ENCODE results near the gene MASTL.
A peak's percentile ranks its signal among the peaks of the same experiment; 100 is the strongest.
"Not testable (repeated sequence)": the region's sequence is repeated elsewhere in the genome, so short reads cannot be mapped to it uniquely, and the experiment has no call there.

MASTL gene

DNA sequence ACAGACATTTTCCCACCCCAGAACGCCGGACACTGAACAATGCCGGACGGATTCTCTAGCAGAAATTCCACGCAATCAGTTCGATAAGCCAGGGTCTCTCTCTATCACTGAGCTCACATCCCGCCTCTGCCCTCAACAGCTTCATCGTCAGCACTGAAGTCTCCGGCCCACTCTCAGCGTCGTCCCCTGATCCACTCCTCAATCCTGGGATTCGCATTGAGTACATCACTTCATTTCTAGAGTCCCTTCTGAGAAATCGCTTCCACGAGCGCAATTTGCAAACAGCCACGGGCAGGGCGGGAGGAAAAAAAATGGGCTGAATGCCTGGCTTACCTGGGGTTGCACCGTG is 1.3 kb upstream of the MASTL start:
- TF ChIP-seq, protein P1, sequence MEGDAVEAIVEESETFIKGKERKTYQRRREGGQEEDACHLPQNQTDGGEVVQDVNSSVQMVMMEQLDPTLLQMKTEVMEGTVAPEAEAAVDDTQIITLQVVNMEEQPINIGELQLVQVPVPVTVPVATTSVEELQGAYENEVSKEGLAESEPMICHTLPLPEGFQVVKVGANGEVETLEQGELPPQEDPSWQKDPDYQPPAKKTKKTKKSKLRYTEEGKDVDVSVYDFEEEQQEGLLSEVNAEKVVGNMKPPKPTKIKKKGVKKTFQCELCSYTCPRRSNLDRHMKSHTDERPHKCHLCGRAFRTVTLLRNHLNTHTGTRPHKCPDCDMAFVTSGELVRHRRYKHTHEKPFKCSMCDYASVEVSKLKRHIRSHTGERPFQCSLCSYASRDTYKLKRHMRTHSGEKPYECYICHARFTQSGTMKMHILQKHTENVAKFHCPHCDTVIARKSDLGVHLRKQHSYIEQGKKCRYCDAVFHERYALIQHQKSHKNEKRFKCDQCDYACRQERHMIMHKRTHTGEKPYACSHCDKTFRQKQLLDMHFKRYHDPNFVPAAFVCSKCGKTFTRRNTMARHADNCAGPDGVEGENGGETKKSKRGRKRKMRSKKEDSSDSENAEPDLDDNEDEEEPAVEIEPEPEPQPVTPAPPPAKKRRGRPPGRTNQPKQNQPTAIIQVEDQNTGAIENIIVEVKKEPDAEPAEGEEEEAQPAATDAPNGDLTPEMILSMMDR (IDR thresholded peaks at IDR 0.05; ENCODE audit: poor library complexity, severe bottlenecking) = no peak
- ATAC-seq (ENCODE audit: low read depth) (peak; percentile 20), DNase-seq (ENCODE audit: low spot score) (no peak)
- Histone ChIP-seq H3K9me3 (ENCODE audit: severe bottlenecking) (no peaks in the 10 kb centered on the region), H3K27me3 (ENCODE audit: insufficient read depth, poor library complexity, severe bottlenecking) (no peaks in the 10 kb centered on the region), H3K4me1 (ENCODE audit: insufficient read depth, poor library complexity, severe bottlenecking) (peaks cover 11% of the 10 kb centered on the region), H3K36me3 (ENCODE audit: low read depth) (peaks cover 32% of the 10 kb centered on the region), H3K4me3 (ENCODE audit: severe bottlenecking) (peak overlapping the region; percentile 78), H3K27ac (ENCODE audit: poor library complexity, severe bottlenecking) (peak overlapping the region; percentile 88)

DNA sequence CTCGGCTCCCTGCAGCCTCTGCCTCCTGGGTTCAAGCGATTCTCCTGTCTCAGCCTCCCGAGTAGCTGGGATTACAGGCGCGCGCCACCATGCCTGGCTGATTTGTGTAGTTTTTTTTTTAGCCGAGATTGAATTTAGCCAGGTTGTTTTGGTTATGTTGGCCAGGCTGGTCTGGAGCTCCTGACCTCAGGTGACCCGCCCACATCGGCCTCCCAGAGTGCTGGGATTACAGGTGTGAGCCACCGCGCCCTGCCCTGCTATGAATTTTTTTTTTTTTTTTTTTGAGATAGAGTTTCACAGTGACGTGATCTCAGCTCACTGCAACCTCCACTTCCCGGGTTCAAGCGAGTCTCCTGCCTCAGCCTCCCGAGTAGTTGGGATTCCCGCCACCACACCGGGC is 1.4 kb downstream of the MASTL start:
- DNase-seq (ENCODE audit: low spot score); ATAC-seq (ENCODE audit: low read depth); H3K27me3 ChIP-seq (ENCODE audit: insufficient read depth, poor library complexity, severe bottlenecking); H3K9me3 ChIP-seq (ENCODE audit: severe bottlenecking): not testable (repeated sequence)
- Histone ChIP-seq H3K36me3 (ENCODE audit: low read depth) (peaks cover 48% of the 10 kb centered on the region), H3K4me1 (ENCODE audit: insufficient read depth, poor library complexity, severe bottlenecking) (peaks cover 11% of the 10 kb centered on the region), H3K4me3 (ENCODE audit: severe bottlenecking) (peak overlapping the region; percentile 78), H3K27ac (ENCODE audit: poor library complexity, severe bottlenecking) (peak overlapping the region; percentile 88)

DNA sequence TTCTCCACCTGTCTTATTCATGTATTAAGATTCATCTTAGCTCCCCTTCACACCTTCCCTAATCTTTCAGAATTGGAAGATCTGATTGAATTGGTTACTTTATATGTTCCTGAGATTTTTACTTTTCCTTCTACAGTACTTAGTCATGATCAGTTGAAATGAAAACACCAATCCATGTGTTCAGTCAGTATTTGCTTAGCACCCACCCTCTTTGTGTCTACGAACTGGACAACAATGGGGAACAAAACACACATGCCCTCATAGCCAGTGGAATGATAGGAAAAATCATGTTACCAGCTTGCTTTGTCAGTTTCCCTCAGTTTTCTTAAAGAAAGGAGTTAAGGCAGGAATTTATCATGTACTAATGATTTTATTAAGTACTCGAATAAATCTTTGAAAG is 2.0 kb downstream of the MASTL start:
- H3K4me3 ChIP-seq (ENCODE audit: severe bottlenecking) = peak overlapping the region; percentile 78
- TF ChIP-seq, protein P1 (IDR thresholded peaks at IDR 0.05; ENCODE audit: poor library complexity, severe bottlenecking) = no peak
- H3K36me3 ChIP-seq (ENCODE audit: low read depth) = peaks cover 54% of the 10 kb centered on the region
- H3K27ac ChIP-seq (ENCODE audit: poor library complexity, severe bottlenecking) = no peak overlapping the region
- ATAC-seq (ENCODE audit: low read depth) (no peak), DNase-seq (ENCODE audit: low spot score) (no peak)
- peaks cover 11% of the 10 kb centered on the region for H3K4me1 ChIP-seq (ENCODE audit: insufficient read depth, poor library complexity, severe bottlenecking)
- no peaks in the 10 kb centered on the region for H3K9me3 ChIP-seq (ENCODE audit: severe bottlenecking)
- no peaks in the 10 kb centered on the region for H3K27me3 ChIP-seq (ENCODE audit: insufficient read depth, poor library complexity, severe bottlenecking)

DNA sequence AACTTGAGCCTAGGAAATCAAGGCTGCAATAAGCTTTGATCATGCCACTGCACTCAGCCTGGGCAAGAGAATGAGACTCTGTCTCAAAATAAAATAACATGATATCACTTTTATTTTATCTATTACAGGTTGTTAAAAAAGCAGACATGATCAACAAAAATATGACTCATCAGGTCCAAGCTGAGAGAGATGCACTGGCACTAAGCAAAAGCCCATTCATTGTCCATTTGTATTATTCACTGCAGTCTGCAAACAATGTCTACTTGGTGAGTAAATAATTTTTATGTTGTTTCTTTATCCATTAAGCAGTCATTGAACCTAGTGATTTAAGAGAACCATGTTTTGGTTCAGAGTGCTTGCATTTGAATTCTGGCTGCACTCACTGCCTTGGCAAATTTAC is 3.3 kb downstream of the MASTL start:
- H3K27me3 ChIP-seq (ENCODE audit: insufficient read depth, poor library complexity, severe bottlenecking) = no peaks in the 10 kb centered on the region
- DNase-seq (ENCODE audit: low spot score) (no peak), ATAC-seq (ENCODE audit: low read depth) (no peak)
- no peak overlapping the region for H3K4me3 ChIP-seq (ENCODE audit: severe bottlenecking)
- TF ChIP-seq, protein P1 (IDR thresholded peaks at IDR 0.05; ENCODE audit: poor library complexity, severe bottlenecking) = no peak
- no peaks in the 10 kb centered on the region for H3K9me3 ChIP-seq (ENCODE audit: severe bottlenecking)
- H3K27ac ChIP-seq (ENCODE audit: poor library complexity, severe bottlenecking) = no peak overlapping the region
- peaks cover 9% of the 10 kb centered on the region for H3K4me1 ChIP-seq (ENCODE audit: insufficient read depth, poor library complexity, severe bottlenecking)
- peaks cover 66% of the 10 kb centered on the region for H3K36me3 ChIP-seq (ENCODE audit: low read depth)

DNA sequence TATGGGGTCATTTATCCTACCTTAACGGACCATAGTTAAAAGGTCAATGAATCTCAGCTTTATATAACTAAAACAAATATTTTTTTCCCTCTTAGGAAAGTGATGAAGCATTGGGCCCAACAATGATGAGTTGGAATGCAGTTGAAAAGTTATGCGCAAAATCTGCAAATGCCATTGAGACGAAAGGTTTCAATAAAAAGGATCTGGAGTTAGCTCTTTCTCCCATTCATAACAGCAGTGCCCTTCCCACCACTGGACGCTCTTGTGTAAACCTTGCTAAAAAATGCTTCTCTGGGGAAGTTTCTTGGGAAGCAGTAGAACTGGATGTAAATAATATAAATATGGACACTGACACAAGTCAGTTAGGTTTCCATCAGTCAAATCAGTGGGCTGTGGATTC is 14.7 kb downstream of the MASTL start:
- H3K4me1 ChIP-seq (ENCODE audit: insufficient read depth, poor library complexity, severe bottlenecking) = no peaks in the 10 kb centered on the region
- TF ChIP-seq, protein P1 (IDR thresholded peaks at IDR 0.05; ENCODE audit: poor library complexity, severe bottlenecking) = no peak
- no peaks in the 10 kb centered on the region for H3K27me3 ChIP-seq (ENCODE audit: insufficient read depth, poor library complexity, severe bottlenecking)
- peaks cover 92% of the 10 kb centered on the region for H3K36me3 ChIP-seq (ENCODE audit: low read depth)
- H3K4me3 ChIP-seq (ENCODE audit: severe bottlenecking) = no peak overlapping the region
- DNase-seq (ENCODE audit: low spot score) (no peak), ATAC-seq (ENCODE audit: low read depth) (no peak)
- no peak overlapping the region for H3K27ac ChIP-seq (ENCODE audit: poor library complexity, severe bottlenecking)
- no peaks in the 10 kb centered on the region for H3K9me3 ChIP-seq (ENCODE audit: severe bottlenecking)

Measured in RWPE2 (cell line).